ENCODE data around the gene IQSEC3.

The IQSEC3 gene

DNA sequence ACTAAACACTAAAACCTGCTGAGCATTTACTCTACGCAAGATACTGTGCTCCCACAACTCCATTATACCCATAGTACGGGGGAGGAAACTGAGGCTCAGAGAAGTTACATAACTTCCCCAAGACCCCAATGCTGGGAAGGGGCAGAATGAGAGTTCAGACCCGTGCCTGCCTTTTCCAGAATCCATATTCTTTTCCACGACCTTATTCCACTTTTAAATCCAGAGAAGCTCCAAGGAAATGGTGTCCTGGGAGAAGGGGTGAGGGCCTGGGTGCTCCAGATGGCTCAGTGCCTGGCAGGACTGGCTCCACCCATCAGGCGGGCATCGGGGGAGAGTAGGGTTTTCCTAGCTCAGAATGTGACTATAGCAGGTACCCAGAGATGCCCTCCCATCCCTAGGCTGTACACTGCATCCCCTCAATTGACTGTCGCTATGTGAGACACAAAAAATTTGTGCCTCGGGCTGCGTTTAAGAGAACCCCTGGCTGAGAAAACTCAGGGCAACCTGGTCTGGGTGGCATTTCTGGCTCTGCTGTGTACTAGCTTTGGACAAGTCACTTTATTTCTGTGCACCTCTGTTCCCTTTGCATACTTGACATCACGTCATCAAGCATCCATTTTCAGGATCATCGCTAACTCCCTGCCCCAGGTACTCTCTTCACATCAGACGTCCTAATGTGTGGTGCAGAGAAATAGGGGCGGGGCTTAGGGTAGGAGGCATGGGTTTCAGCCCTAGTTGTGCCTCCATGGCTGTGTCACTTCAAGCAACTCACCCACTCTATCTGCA, 11.6 kb upstream of the IQSEC3 start:
- no peaks in the 10 kb centered on the region for H3K79me2 ChIP-seq (ENCODE audit: insufficient read depth, low read length)
- H3K9ac ChIP-seq (ENCODE audit: low read depth, low read length, poor library complexity, severe bottlenecking): no peak overlapping the region
- H3K4me3 ChIP-seq (ENCODE audit: low read length, poor library complexity, severe bottlenecking): no peak overlapping the region
- no peaks in the 10 kb centered on the region for H4K20me1 ChIP-seq (ENCODE audit: insufficient read depth, low read length, poor library complexity, severe bottlenecking)
- TF ChIP-seq, protein P1, sequence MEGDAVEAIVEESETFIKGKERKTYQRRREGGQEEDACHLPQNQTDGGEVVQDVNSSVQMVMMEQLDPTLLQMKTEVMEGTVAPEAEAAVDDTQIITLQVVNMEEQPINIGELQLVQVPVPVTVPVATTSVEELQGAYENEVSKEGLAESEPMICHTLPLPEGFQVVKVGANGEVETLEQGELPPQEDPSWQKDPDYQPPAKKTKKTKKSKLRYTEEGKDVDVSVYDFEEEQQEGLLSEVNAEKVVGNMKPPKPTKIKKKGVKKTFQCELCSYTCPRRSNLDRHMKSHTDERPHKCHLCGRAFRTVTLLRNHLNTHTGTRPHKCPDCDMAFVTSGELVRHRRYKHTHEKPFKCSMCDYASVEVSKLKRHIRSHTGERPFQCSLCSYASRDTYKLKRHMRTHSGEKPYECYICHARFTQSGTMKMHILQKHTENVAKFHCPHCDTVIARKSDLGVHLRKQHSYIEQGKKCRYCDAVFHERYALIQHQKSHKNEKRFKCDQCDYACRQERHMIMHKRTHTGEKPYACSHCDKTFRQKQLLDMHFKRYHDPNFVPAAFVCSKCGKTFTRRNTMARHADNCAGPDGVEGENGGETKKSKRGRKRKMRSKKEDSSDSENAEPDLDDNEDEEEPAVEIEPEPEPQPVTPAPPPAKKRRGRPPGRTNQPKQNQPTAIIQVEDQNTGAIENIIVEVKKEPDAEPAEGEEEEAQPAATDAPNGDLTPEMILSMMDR (conservative IDR thresholded peaks at IDR 0.05; ENCODE audit: low read length): no peak
- no peak for TF ChIP-seq EZH2phosphoT487 (IDR thresholded peaks at IDR 0.05; ENCODE audit: borderline replicate concordance)
- H3K36me3 ChIP-seq (ENCODE audit: insufficient read depth, low read length): no peaks in the 10 kb centered on the region
- no peaks in the 10 kb centered on the region for H3K4me1 ChIP-seq (ENCODE audit: insufficient read depth, low read length, poor library complexity, severe bottlenecking)
- H3K9me2 ChIP-seq (replicated peaks; ENCODE audit: low read depth, low read length): no peaks in the 10 kb centered on the region
- peaks cover 31% of the 10 kb centered on the region; the same call in 1 of the 2 replicates for H3K9me3 ChIP-seq (ENCODE audit: insufficient read depth, low read depth, low read length)
- H3K4me2 ChIP-seq (ENCODE audit: low read depth, low read length, poor library complexity, severe bottlenecking): no peak overlapping the region
- no peak overlapping the region for H2AFZ ChIP-seq (ENCODE audit: low read length)
- H3F3A ChIP-seq (ENCODE audit: low read depth): no peaks in the 10 kb centered on the region
- H3K27me3 ChIP-seq (ENCODE audit: insufficient read depth, low read length, poor library complexity, severe bottlenecking): no peaks in the 10 kb centered on the region

DNA sequence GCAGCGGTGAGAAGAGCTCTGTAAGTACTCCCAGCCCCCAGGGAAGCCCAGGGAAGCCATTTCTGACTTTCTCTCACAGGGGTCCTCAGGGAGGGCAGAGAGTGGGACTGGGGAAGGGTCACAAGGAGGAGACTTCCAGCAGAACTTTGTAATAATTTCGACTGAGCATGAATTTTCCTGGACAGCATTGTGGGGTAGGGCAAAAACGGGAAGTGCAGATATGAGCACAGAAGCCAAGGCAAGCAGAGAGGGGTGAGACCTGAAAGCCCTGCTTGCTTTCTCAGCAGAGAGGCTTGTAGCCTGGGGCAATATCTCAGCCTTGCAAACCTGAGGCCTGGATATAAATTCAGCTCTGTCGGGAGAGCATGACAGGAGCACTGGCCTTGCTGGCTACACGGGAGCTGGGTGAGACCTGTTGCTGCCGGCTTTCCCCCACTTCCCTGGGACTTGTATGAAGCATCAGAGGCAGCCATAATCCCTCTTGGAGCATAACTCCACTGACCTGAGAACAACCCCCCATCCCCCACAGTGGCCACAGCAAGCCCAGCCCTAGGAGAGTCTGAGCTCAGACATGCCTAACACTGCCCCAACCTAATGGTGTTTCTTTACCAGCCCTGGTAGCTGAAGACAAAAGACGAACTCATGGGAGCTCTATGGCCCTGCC, 9.8 kb upstream of the IQSEC3 start:
- Histone ChIP-seq H3K27me3 (ENCODE audit: insufficient read depth, low read length, poor library complexity, severe bottlenecking) (no peaks in the 10 kb centered on the region), H3K79me2 (ENCODE audit: insufficient read depth, low read length) (no peaks in the 10 kb centered on the region), H3K36me3 (ENCODE audit: insufficient read depth, low read length) (no peaks in the 10 kb centered on the region), H3K4me1 (ENCODE audit: insufficient read depth, low read length, poor library complexity, severe bottlenecking) (no peaks in the 10 kb centered on the region), H4K20me1 (ENCODE audit: insufficient read depth, low read length, poor library complexity, severe bottlenecking) (no peaks in the 10 kb centered on the region), H3K9me2 (replicated peaks; ENCODE audit: low read depth, low read length) (no peaks in the 10 kb centered on the region), H3K9ac (ENCODE audit: low read depth, low read length, poor library complexity, severe bottlenecking) (no peak overlapping the region), H3F3A (ENCODE audit: low read depth) (no peaks in the 10 kb centered on the region), H3K4me2 (ENCODE audit: low read depth, low read length, poor library complexity, severe bottlenecking) (no peak overlapping the region), H3K9me3 (ENCODE audit: insufficient read depth, low read depth, low read length) (peaks cover 31% of the 10 kb centered on the region; the same call in 1 of the 2 replicates), H3K4me3 (ENCODE audit: low read length, poor library complexity, severe bottlenecking) (no peak overlapping the region), H2AFZ (ENCODE audit: low read length) (no peak overlapping the region)
- no peak for TF ChIP-seq EZH2phosphoT487 (IDR thresholded peaks at IDR 0.05; ENCODE audit: borderline replicate concordance)
- TF ChIP-seq, protein P1 (conservative IDR thresholded peaks at IDR 0.05; ENCODE audit: low read length): no peak

DNA sequence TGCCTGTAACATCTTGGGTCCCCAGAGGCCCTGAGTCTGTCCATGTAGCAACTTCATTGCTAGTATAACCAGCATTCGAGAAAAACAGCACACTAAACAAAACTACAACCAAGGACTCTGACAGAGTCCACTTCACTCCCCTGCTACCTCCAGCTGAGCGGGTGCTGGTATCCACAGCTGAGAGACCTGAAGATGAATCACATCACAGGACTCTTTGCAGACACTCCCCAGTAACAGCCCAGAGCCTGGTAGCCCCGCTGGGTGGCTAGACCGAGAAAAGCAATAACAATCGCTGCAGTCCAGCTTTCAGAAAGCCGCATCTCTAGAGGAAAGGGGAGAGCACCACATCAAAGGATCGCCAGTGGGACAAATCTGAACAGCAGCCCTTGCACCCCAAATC, 9.0 kb upstream of the IQSEC3 start:
- no peaks in the 10 kb centered on the region for H3K4me1 ChIP-seq (ENCODE audit: insufficient read depth, low read length, poor library complexity, severe bottlenecking)
- H3K79me2 ChIP-seq (ENCODE audit: insufficient read depth, low read length): no peaks in the 10 kb centered on the region
- no peaks in the 10 kb centered on the region for H3K27me3 ChIP-seq (ENCODE audit: insufficient read depth, low read length, poor library complexity, severe bottlenecking)
- H3K9me2 ChIP-seq (replicated peaks; ENCODE audit: low read depth, low read length): no peaks in the 10 kb centered on the region
- no peaks in the 10 kb centered on the region for H3K36me3 ChIP-seq (ENCODE audit: insufficient read depth, low read length)
- no peak overlapping the region for H3K4me3 ChIP-seq (ENCODE audit: low read length, poor library complexity, severe bottlenecking)
- no peak overlapping the region for H2AFZ ChIP-seq (ENCODE audit: low read length)
- H3K9ac ChIP-seq (ENCODE audit: low read depth, low read length, poor library complexity, severe bottlenecking): no peak overlapping the region
- no peaks in the 10 kb centered on the region for H4K20me1 ChIP-seq (ENCODE audit: insufficient read depth, low read length, poor library complexity, severe bottlenecking)
- H3F3A ChIP-seq (ENCODE audit: low read depth): no peaks in the 10 kb centered on the region
- H3K4me2 ChIP-seq (ENCODE audit: low read depth, low read length, poor library complexity, severe bottlenecking): no peak overlapping the region
- TF ChIP-seq EZH2phosphoT487 (IDR thresholded peaks at IDR 0.05; ENCODE audit: borderline replicate concordance): no peak
- TF ChIP-seq, protein P1 (conservative IDR thresholded peaks at IDR 0.05; ENCODE audit: low read length): no peak
- peaks cover 31% of the 10 kb centered on the region; the same call in 1 of the 2 replicates for H3K9me3 ChIP-seq (ENCODE audit: insufficient read depth, low read depth, low read length)

All from Loucy (cell line).